NK-92 (cell line): Measurements from ENCODE around the gene TRAF1.

Experiments
- DNase-seq: peaks from one replicate; lab custom pipeline; 2025; ENCODE audit not compliant: unreplicated experiment; lab: John Stamatoyannopoulos, UW

Gene TRAF1

GRCh38 chr9:120890320-120891244 lies 36.0 kb downstream of the TRAF1 start:
- no peak for DNase-seq

GRCh38 chr9:120889606-120890271 lies 36.9 kb downstream of the TRAF1 start:
- DNase-seq, result no peak

GRCh38 chr9:120888626-120889025 lies 38.0 kb downstream of the TRAF1 start:
- DNase-seq, result no peak

- no peak for DNase-seq
Measured at GRCh38 chr9:120886490-120886967, 40.1 kb downstream of the TRAF1 start.

- no peak for DNase-seq
Measured at GRCh38 chr9:120885958-120886357, 40.6 kb downstream of the TRAF1 start.

- no peak for DNase-seq
Measured at GRCh38 chr9:120885457-120885856, 41.1 kb downstream of the TRAF1 start.

GRCh38 chr9:120883608-120883996 lies 43.0 kb downstream of the TRAF1 start:
- DNase-seq, result no peak

- no peak for DNase-seq
Measured at GRCh38 chr9:120882935-120883607, 43.5 kb downstream of the TRAF1 start.

- no peak for DNase-seq
Measured at GRCh38 chr9:120879446-120879845, 47.1 kb downstream of the TRAF1 start.

- no peak for DNase-seq
Measured at GRCh38 chr9:120878188-120879130, 48.1 kb downstream of the TRAF1 start.

- no peak for DNase-seq
Measured at GRCh38 chr9:120877276-120878034, 49.1 kb downstream of the TRAF1 start.

- no peak for DNase-seq
Measured at GRCh38 chr9:120876842-120877240, 49.8 kb downstream of the TRAF1 start, which contains the start of gene PHF19. PHF19 (minus strand) TSS chr9:120877188; CDS start chr9:120874741, 2,447 bp downstream.

- DNase-seq, result no peak
Measured at GRCh38 chr9:120875954-120876841, 50.4 kb downstream of the TRAF1 start.

GRCh38 chr9:120875643-120875953 lies 51.0 kb downstream of the TRAF1 start:
- DNase-seq, result no peak

GRCh38 chr9:120875195-120875565 lies 51.4 kb downstream of the TRAF1 start:
- no peak for DNase-seq

GRCh38 chr9:120874226-120875194 lies 52.1 kb downstream of the TRAF1 start:
- no peak for DNase-seq

GRCh38 chr9:120873512-120873911 lies 53.1 kb downstream of the TRAF1 start:
- no peak for DNase-seq
